MV-4-11 (cell line): ENCODE measurements around the gene BTBD7.

Experiments used
- DNase-seq: peaks from one replicate; lab custom pipeline; 2025; lab: John Stamatoyannopoulos, UW

The BTBD7 gene

GRCh38 chr14:93332853-93333630 is at the start of gene BTBD7:
Gene BTBD7, minus strand, starts transcription at chr14:93333036. Its CDS starts 36,985 bp downstream, at chr14:93296051.
- peak; percentile 93 for DNase-seq

- DNase-seq: no peak
Measured at GRCh38 chr14:93381644-93382043, 48.8 kb upstream of the BTBD7 start.

- peak; percentile 87 for DNase-seq
Measured at GRCh38 chr14:93379831-93380230, 47.0 kb upstream of the BTBD7 start.

GRCh38 chr14:93375673-93376156 is 42.9 kb upstream of the BTBD7 start:
- DNase-seq: peak; percentile 97

- peak; percentile 97 for DNase-seq
Measured at GRCh38 chr14:93369713-93370266, 37.0 kb upstream of the BTBD7 start.

GRCh38 chr14:93368996-93369712 is 36.3 kb upstream of the BTBD7 start:
- peak; percentile 71 for DNase-seq

- peak; percentile 2 for DNase-seq
Measured at GRCh38 chr14:93354873-93355272, 22.0 kb upstream of the BTBD7 start.

- peak; percentile 3 for DNase-seq
Measured at GRCh38 chr14:93348292-93348691, 15.5 kb upstream of the BTBD7 start.

GRCh38 chr14:93347850-93348249 is 15.0 kb upstream of the BTBD7 start:
- peak; percentile 71 for DNase-seq

GRCh38 chr14:93346926-93347721 is 14.3 kb upstream of the BTBD7 start, which contains the start of gene COX8C:
Gene COX8C, plus strand, starts transcription at chr14:93347182. Its CDS starts 87 bp downstream, at chr14:93347269.
- no peak for DNase-seq

GRCh38 chr14:93343797-93344196 is 11.0 kb upstream of the BTBD7 start:
- no peak for DNase-seq

GRCh38 chr14:93343266-93343665 is 10.4 kb upstream of the BTBD7 start:
- peak; percentile 93 for DNase-seq

- no peak for DNase-seq
Measured at GRCh38 chr14:93337884-93338283, 5.0 kb upstream of the BTBD7 start.

- DNase-seq: no peak
Measured at GRCh38 chr14:93337143-93337753, 4.4 kb upstream of the BTBD7 start.

- DNase-seq: no peak
Measured at GRCh38 chr14:93333631-93334103, 831 bp upstream of the BTBD7 start.

GRCh38 chr14:93332397-93332852 is 411 bp downstream of the BTBD7 start:
- no peak for DNase-seq

- DNase-seq: peak; percentile 10
Measured at GRCh38 chr14:93331728-93332396, 974 bp downstream of the BTBD7 start.

- no peak for DNase-seq
Measured at GRCh38 chr14:93331002-93331727, 1.7 kb downstream of the BTBD7 start.

GRCh38 chr14:93330609-93331000 is 2.2 kb downstream of the BTBD7 start:
- DNase-seq: no peak
